Epithelial cell of alveolus of lung (primary cell): ENCODE measurements around the gene ZMYND19. TPM values are rescaled to one million over a fixed set of nuclear protein-coding genes. Genes with fewer than 3 reads are reported as not detected.

ENCODE experiments used
- total RNA-seq: library from RNA; depleted of rRNA; stranded (reverse); fragments of >200 nt; gene quantifications from 2 replicates; pipeline ENCODE4 v1.2.1, GENCODE V29; 2015

The ZMYND19 gene
- total RNA-seq = 16.9 and 19.4 TPM in 2 replicates

GRCh38 chr9:137590469-137591383 lies at the start of gene ZMYND19:
Gene ZMYND19 (minus strand): TSS chr9:137590512. CDS start chr9:137590263, 249 bp downstream.

GRCh38 chr9:137618105-137619067 lies 28.1 kb upstream of the ZMYND19 start, which contains the start of gene EHMT1:
Gene EHMT1 (plus strand): TSS chr9:137619005. CDS start chr9:137619029, 24 bp downstream.

GRCh38 chr9:137605121-137606004 lies 15.1 kb upstream of the ZMYND19 start, which contains the start of gene ARRDC1:
Gene ARRDC1 (plus strand): TSS chr9:137605686. CDS start chr9:137605718, 32 bp downstream.

GRCh38 chr9:137578518-137579258 lies 11.6 kb downstream of the ZMYND19 start, which contains the start of gene DPH7:
Gene DPH7 (minus strand): TSS chr9:137578925. CDS start chr9:137578777, 148 bp downstream.

GRCh38 chr9:137551264-137552021 lies 38.9 kb downstream of the ZMYND19 start, which contains the start of gene MRPL41:
Gene MRPL41 (plus strand): TSS chr9:137551879. CDS start chr9:137552082, 203 bp downstream.

GRCh38 chr9:137550231-137550621 lies 40.1 kb downstream of the ZMYND19 start, which contains the start of gene PNPLA7:
Gene PNPLA7 (minus strand): TSS chr9:137550402. CDS start chr9:137550197, 205 bp downstream.

Other genes starting within 250 kb of the ZMYND19 start
- 4.8 and 9.7 TPM in 2 replicates for gene EXD3, start 167.3 kb downstream of the ZMYND19 start, total RNA-seq
- 0.26 TPM in 1 of 2 replicates, not detected in the other for gene NOXA1, start 167.1 kb downstream of the ZMYND19 start, total RNA-seq
- gene ENTPD8, start 149.2 kb downstream of the ZMYND19 start, total RNA-seq = not detected in 2 replicates
- gene NSMF, start 131.2 kb downstream of the ZMYND19 start, total RNA-seq = 27.4 and 49.7 TPM in 2 replicates
- gene PNPLA7, start 40.1 kb downstream of the ZMYND19 start, total RNA-seq = 0.13 and 0.32 TPM in 2 replicates
- 50.5 and 100 TPM in 2 replicates for gene MRPL41, start 38.6 kb downstream of the ZMYND19 start, total RNA-seq
- gene DPH7, start 11.6 kb downstream of the ZMYND19 start, total RNA-seq = 23.2 and 23.4 TPM in 2 replicates
- 16.2 and 25.2 TPM in 2 replicates for gene ARRDC1, start 15.2 kb upstream of the ZMYND19 start, total RNA-seq
- gene EHMT1, start 28.5 kb upstream of the ZMYND19 start, total RNA-seq = 44.8 and 45.5 TPM in 2 replicates